Thyroid gland (tissue), 4 donors: ENCODE measurements around the gene KCNJ15. TPM values are rescaled to one million over a fixed set of nuclear protein-coding genes. Genes with fewer than 3 reads are reported as not detected.

ENCODE experiments used
- DNase-seq, 2 donors: peaks; one replicate each; pipeline ENCODE4 v3.0.0-alpha.2; 2019
- H3K27ac ChIP-seq, 3 donors: fragments of 200-600 bp; sonication (generic); 1 replicate in 2 of 3; 2 replicates in 1 of 3; pipeline ENCODE4 v1.5.1; 2016 to 2019; ENCODE audit warnings: mild to moderate bottlenecking in 1 of 3, moderate library complexity in 1 of 3
- H3K27me3 ChIP-seq: fragments of 200-600 bp; sonication (generic); one replicate; pipeline ENCODE4 v1.5.1; 2019
- H3K36me3 ChIP-seq, 2 donors: fragments of 200-600 bp; sonication (generic); one replicate each; pipeline ENCODE4 v1.5.1; 2016 to 2019
- H3K4me1 ChIP-seq, 2 donors: fragments of 200-600 bp; sonication (generic); one replicate each; pipeline ENCODE4 v1.5.1; 2017 to 2019
- H3K4me3 ChIP-seq, 3 donors: fragments of 200-600 bp; sonication (generic); replicated peaks in 1 of 3; 1 replicate in 2 of 3; 2 replicates in 1 of 3; pipeline ENCODE4 v1.5.1; 2016; ENCODE audit warnings: mild to moderate bottlenecking in 1 of 3
- H3K9me3 ChIP-seq: fragments of 200-600 bp; sonication (generic); one replicate; pipeline ENCODE4 v1.5.1; 2017
- CTCF ChIP-seq, 6 experiments: fragments of 200-600 bp in 3 of 6; fragments of 450-650 bp in 3 of 6; sonication (generic) in 3 of 6; IDR thresholded peaks; one replicate each; pipeline ENCODE4 v1.5.1; 2016 to 2019; ENCODE audit warnings: antibody characterized with exemption in 6 of 6, mild to moderate bottlenecking in 2 of 6, inconsistent platforms in 1 of 6, moderate library complexity in 1 of 6
- POLR2A ChIP-seq, 2 donors: fragments of 450-650 bp; IDR thresholded peaks; one replicate each; pipeline ENCODE4 v1.6.1; 2017; ENCODE audit warnings: antibody characterized with exemption in 2 of 2, mild to moderate bottlenecking in 2 of 2, moderate library complexity in 1 of 2
- WGBS, 2 donors: methylation state at CpG; one replicate each; pipeline ENCODE4 v1.1.5; 2017; 5-methylcytosine and 5-hydroxymethylcytosine counted together
- intact Hi-C: fragments of 100-400 bp; cut with DNase I; formaldehyde crosslinking; loops from one replicate; pipeline ENCODE4 v1.15.1; 2023
- total RNA-seq, 4 donors: library from RNA; depleted of rRNA; stranded (reverse); fragments of >200 nt; gene quantifications; one replicate each; pipeline ENCODE4 v1.2.3, GENCODE V29; 2016

The KCNJ15 gene
- total RNA-seq, 4 donors from 2014 or later: 29.2 to 71.2 (median 59.5) TPM

DNA sequence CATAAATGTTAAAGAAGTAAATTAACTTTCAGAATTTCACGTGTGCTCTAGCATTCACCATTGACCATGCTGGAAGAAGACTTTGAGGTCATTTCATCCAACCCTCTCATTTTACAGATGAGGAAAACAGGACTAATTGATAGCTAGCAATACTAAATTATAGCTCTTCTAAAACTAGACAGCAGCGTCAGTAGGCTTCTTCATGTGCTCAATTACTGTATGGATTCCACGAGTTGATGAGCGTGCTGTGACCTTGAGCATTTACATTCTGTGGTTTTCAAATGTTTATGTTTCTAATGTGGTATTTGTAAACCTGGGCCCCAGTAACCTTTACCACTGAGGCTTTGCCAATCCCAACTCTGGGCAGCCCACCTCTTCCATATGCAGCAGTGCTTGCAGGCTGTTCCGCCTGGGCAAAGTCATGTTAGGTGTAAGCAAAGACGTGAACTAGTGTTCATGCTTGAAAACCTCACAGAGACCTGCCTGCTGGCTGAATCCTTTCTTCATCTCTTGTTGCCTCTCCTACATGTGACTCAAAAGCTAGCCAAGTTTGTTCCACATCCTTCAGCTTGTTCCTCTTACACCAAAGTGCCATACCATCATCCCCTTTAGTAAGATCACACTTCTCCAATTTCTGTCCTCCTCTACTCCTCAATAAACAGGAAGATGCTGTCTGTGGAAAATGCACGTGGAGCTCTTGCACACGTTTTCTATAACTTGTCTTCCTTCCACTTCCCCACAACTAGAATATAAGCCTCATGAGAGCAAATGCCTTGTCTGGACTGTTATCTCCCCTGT is 17.2 kb downstream of the KCNJ15 start:
- intact Hi-C loops: no loop called here
- H3K36me3 ChIP-seq: no peaks in the 10 kb centered on the region
- TF ChIP-seq POLR2A (IDR thresholded peaks at IDR 0.05) (peak in 1 of 2 donors; percentile 65), CTCF (IDR thresholded peaks at IDR 0.05) (no peak)
- H3K27ac ChIP-seq: peak overlapping the region; percentile 86 to 92 (median 87)
- peaks cover 44 to 64% of the 10 kb centered on the region in 2 donors for H3K4me1 ChIP-seq
- peak overlapping the region in 2 of 3 donors; percentile 14 to 22 for H3K4me3 ChIP-seq
- WGBS, 2 donors: 27 to 38% methylated on average over 8 of the region's 8 CpGs
- no peaks in the 10 kb centered on the region for H3K27me3 ChIP-seq
- H3K9me3 ChIP-seq: no peaks in the 10 kb centered on the region
- DNase-seq: peak; percentile 54 to 67

GRCh38 chr21:38277501-38278131 is 20.8 kb downstream of the KCNJ15 start:
- Histone ChIP-seq H3K4me3 (no peak overlapping the region), H3K9me3 (no peaks in the 10 kb centered on the region), H3K27ac (peak overlapping the region; percentile 60 to 92 (median 86)), H3K4me1 (peaks cover 18 to 48% of the 10 kb centered on the region in 2 donors), H3K27me3 (no peaks in the 10 kb centered on the region), H3K36me3 (no peaks in the 10 kb centered on the region)
- TF ChIP-seq CTCF (IDR thresholded peaks at IDR 0.05) (no peak), POLR2A (IDR thresholded peaks at IDR 0.05) (no peak)
- intact Hi-C loops: no loop called here
- 45 to 46% methylated on average over 9 of the region's 9 CpGs for WGBS, 2 donors
- peak; percentile 43 to 54 for DNase-seq

GRCh38 chr21:38280454-38280853 is 23.7 kb downstream of the KCNJ15 start:
- Histone ChIP-seq H3K4me3 (no peak overlapping the region), H3K4me1 (peaks cover 35 to 73% of the 10 kb centered on the region in 2 donors), H3K27ac (peak overlapping the region in 2 of 3 donors; percentile 13 to 92), H3K9me3 (no peaks in the 10 kb centered on the region), H3K27me3 (no peaks in the 10 kb centered on the region), H3K36me3 (no peaks in the 10 kb centered on the region)
- TF ChIP-seq CTCF (IDR thresholded peaks at IDR 0.05) (no peak), POLR2A (IDR thresholded peaks at IDR 0.05) (no peak)
- no peak for DNase-seq
- 79 to 84% methylated on average over 5 of the region's 5 CpGs for WGBS, 2 donors
- intact Hi-C loops: no loop called here

DNA sequence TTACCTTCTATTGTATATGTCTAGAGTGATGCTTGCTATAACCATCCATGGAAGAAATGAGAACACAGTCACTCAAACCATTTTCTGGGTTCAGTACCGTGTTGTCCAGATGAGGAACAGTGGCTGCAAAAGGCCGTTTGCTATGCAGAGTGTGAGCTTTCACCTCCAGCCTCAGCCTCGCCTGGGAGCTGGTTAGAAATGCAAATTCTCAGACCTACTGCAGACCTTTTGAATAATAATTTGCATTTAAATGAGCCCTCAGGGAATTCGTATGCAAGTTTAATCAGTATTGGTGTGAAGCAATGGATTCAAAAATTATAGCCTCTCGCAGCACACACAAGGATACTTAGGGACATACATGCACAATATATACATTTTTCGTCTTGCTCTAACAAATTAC is 24.1 kb downstream of the KCNJ15 start:
- Histone ChIP-seq H3K27me3 (no peaks in the 10 kb centered on the region), H3K4me3 (no peak overlapping the region), H3K36me3 (no peaks in the 10 kb centered on the region), H3K27ac (peak overlapping the region in 2 of 3 donors; percentile 13 to 20), H3K9me3 (no peaks in the 10 kb centered on the region), H3K4me1 (peaks cover 35 to 73% of the 10 kb centered on the region in 2 donors)
- TF ChIP-seq CTCF (IDR thresholded peaks at IDR 0.05) (no peak), POLR2A (IDR thresholded peaks at IDR 0.05) (no peak)
- intact Hi-C loops: no loop called here
- WGBS, 2 donors: 62 to 79% methylated on average over 6 of the region's 6 CpGs
- no peak for DNase-seq

GRCh38 chr21:38282921-38283320 is 26.1 kb downstream of the KCNJ15 start:
- Histone ChIP-seq H3K27me3 (no peaks in the 10 kb centered on the region), H3K27ac (peak overlapping the region; percentile 16 to 78 (median 54)), H3K36me3 (no peaks in the 10 kb centered on the region), H3K4me1 (peaks cover 39 to 72% of the 10 kb centered on the region in 2 donors), H3K9me3 (no peaks in the 10 kb centered on the region), H3K4me3 (no peak overlapping the region)
- TF ChIP-seq POLR2A (IDR thresholded peaks at IDR 0.05) (no peak), CTCF (IDR thresholded peaks at IDR 0.05) (no peak)
- no peak for DNase-seq
- 98 to 100% methylated on average over 3 of the region's 3 CpGs for WGBS, 2 donors
- intact Hi-C loops: no loop called here
